Measurements from ENCODE around the gene GPR158.

DNA sequence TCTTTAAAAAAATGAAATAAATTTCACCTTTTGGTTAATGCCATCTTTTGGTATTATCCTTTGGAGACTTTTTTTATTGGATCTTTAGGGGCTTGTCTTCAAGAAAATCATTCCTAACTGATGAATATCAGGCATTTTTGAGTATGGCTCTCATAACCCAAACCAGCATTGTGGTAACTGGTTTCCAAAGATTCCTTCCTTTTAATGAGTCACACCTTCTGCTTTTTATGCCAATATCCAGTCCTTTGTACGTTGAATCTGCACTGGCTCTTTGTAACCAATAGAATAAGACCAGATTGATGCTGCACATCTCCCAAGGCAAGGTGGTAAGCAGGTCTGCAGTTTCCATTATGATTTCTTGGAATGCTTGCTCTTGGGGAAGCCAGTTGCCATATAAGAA is 89.1 kb downstream of the GPR158 start:
- TF ChIP-seq, protein P1, sequence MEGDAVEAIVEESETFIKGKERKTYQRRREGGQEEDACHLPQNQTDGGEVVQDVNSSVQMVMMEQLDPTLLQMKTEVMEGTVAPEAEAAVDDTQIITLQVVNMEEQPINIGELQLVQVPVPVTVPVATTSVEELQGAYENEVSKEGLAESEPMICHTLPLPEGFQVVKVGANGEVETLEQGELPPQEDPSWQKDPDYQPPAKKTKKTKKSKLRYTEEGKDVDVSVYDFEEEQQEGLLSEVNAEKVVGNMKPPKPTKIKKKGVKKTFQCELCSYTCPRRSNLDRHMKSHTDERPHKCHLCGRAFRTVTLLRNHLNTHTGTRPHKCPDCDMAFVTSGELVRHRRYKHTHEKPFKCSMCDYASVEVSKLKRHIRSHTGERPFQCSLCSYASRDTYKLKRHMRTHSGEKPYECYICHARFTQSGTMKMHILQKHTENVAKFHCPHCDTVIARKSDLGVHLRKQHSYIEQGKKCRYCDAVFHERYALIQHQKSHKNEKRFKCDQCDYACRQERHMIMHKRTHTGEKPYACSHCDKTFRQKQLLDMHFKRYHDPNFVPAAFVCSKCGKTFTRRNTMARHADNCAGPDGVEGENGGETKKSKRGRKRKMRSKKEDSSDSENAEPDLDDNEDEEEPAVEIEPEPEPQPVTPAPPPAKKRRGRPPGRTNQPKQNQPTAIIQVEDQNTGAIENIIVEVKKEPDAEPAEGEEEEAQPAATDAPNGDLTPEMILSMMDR (IDR thresholded peaks at IDR 0.05) = no peak
- TF ChIP-seq ZFX (IDR thresholded peaks at IDR 0.05; ENCODE audit: borderline replicate concordance) = no peak
